HTR-8/SVneo (cell line): ENCODE results near the gene ARHGAP22.
A peak's percentile ranks its signal among the peaks of the same experiment; 100 is the strongest.
"Not testable (repeated sequence)": the region's sequence is repeated elsewhere in the genome, so short reads cannot be mapped to it uniquely, and the experiment has no call there.

Experiments used
- DNase-seq: peaks from one replicate; pipeline ENCODE4 v3.0.0; 2011; ENCODE audit warnings: low spot score, mixed read lengths; ENCODE audit not compliant: insufficient read length
- FAIRE-seq: peaks from 2 replicates; lab custom pipeline; 2011; peaks lifted over from hg19 to GRCh38; lab: Jason Lieb, UNC

Gene ARHGAP22

GRCh38 chr10:48445932-48446331 is 158.9 kb downstream of the ARHGAP22 start:
- FAIRE-seq (no peak), DNase-seq (no peak)

- DNase-seq, result peak; percentile 44
Observed at GRCh38 chr10:48444861-48445841, 159.7 kb downstream of the ARHGAP22 start.

GRCh38 chr10:48444266-48444665 is 160.6 kb downstream of the ARHGAP22 start:
- no peak for FAIRE-seq
- DNase-seq, result peak; percentile 24

More at GRCh38 chr10:48444861-48445841, 159.7 kb downstream of the ARHGAP22 start:
- no peak for FAIRE-seq

GRCh38 chr10:48442809-48443177 is 162.1 kb downstream of the ARHGAP22 start:
- FAIRE-seq, result no peak
- no peak for DNase-seq

- DNase-seq, result no peak
- FAIRE-seq, result no peak
Observed at GRCh38 chr10:48442090-48442808, 162.6 kb downstream of the ARHGAP22 start.

GRCh38 chr10:48440771-48441170 is 164.1 kb downstream of the ARHGAP22 start:
- DNase-seq, result no peak
- no peak for FAIRE-seq

GRCh38 chr10:48439581-48440041 is 165.3 kb downstream of the ARHGAP22 start:
- FAIRE-seq, result no peak
- no peak for DNase-seq

- FAIRE-seq (no peak), DNase-seq (no peak)
Observed at GRCh38 chr10:48439031-48439430, 165.8 kb downstream of the ARHGAP22 start.

GRCh38 chr10:48437546-48437945 is 167.3 kb downstream of the ARHGAP22 start:
- no peak for DNase-seq
- no peak for FAIRE-seq

- no peak for DNase-seq
- no peak for FAIRE-seq
Observed at GRCh38 chr10:48431871-48432270, 173.0 kb downstream of the ARHGAP22 start.

- DNase-seq (no peak), FAIRE-seq (no peak)
Observed at GRCh38 chr10:48430402-48430993, 174.4 kb downstream of the ARHGAP22 start.

GRCh38 chr10:48429309-48429708 is 175.6 kb downstream of the ARHGAP22 start:
- DNase-seq, result no peak
- no peak for FAIRE-seq

GRCh38 chr10:48428896-48429295 is 176.0 kb downstream of the ARHGAP22 start:
- DNase-seq (no peak), FAIRE-seq (no peak)

GRCh38 chr10:48423884-48424283 is 181.0 kb downstream of the ARHGAP22 start:
- no peak for DNase-seq

GRCh38 chr10:48421862-48422261 is 183.0 kb downstream of the ARHGAP22 start:
- not testable (repeated sequence) for FAIRE-seq, DNase-seq

More at GRCh38 chr10:48423884-48424283, 181.0 kb downstream of the ARHGAP22 start:
- FAIRE-seq, result no peak

GRCh38 chr10:48419714-48420113 is 185.2 kb downstream of the ARHGAP22 start:
- no peak for DNase-seq
- FAIRE-seq, result no peak

GRCh38 chr10:48418189-48418788 is 186.6 kb downstream of the ARHGAP22 start:
- DNase-seq (no peak), FAIRE-seq (no peak)

GRCh38 chr10:48417374-48417773 is 187.5 kb downstream of the ARHGAP22 start:
- FAIRE-seq (no peak), DNase-seq (no peak)

- DNase-seq (no peak), FAIRE-seq (no peak)
Observed at GRCh38 chr10:48416584-48417232, 188.2 kb downstream of the ARHGAP22 start.

GRCh38 chr10:48414778-48415177 is 190.1 kb downstream of the ARHGAP22 start:
- FAIRE-seq, result no peak

More at GRCh38 chr10:48414778-48415177, 190.1 kb downstream of the ARHGAP22 start:
- no peak for DNase-seq
